ENCODE results near the gene ACSL1. TPM values are rescaled to one million over a fixed set of nuclear protein-coding genes. Genes with fewer than 3 reads are reported as not detected.
A peak's percentile ranks its signal among the peaks of the same experiment; 100 is the strongest.

Gene ACSL1
- total RNA-seq, 1 donor from 2014 or later, result 31.7 TPM

DNA sequence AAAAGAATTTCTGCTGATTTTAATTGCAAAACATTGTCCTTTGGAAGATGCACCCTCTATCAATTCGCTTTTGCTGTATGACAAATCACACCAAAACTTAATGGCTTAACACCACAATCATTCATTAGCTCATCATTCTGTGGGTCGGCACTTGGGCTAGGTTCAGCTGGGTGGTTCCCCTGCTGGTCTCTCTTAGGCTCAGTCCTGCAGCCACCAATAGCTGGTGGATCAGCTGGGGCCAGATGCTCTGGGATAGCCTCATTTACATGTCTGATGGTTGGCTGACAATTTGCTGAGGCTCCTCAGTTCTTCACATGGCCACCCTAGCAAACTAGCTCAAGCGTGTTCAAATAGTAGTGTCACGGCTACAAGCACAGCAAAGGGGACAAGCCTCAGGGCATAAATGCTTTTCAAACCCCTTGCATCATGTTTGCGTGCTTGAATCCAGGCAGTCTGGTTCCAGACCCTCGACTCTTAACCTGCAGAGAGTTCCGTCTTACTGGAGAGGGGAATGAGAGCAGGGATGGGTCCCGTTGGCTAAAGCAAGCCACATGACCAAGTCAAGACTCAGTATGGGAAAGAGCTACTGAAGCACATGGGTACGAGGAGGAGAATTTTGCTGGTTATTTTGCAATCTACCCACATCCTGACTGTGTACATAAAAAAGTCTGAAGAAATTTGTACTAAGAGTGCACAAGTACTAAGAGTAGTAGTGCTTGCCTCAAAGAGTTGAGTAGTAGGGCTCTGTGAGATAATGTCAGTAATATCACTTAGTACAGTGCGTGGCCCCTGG is 7.5 kb upstream of the ACSL1 start:
- Mint-ChIP-seq H3K4me3 (ENCODE audit: unreplicated experiment) (no peak overlapping the region), H3K27ac (ENCODE audit: unreplicated experiment) (no peak overlapping the region), H3K9me3 (ENCODE audit: unreplicated experiment) (no peaks in the 10 kb centered on the region), H3K27me3 (ENCODE audit: unreplicated experiment) (no peaks in the 10 kb centered on the region), H3K4me1 (ENCODE audit: low read depth, unreplicated experiment) (no peaks in the 10 kb centered on the region), H3K36me3 (ENCODE audit: unreplicated experiment) (no peaks in the 10 kb centered on the region)
- peak; percentile 71 for DNase-seq
- TF ChIP-seq, protein P1, sequence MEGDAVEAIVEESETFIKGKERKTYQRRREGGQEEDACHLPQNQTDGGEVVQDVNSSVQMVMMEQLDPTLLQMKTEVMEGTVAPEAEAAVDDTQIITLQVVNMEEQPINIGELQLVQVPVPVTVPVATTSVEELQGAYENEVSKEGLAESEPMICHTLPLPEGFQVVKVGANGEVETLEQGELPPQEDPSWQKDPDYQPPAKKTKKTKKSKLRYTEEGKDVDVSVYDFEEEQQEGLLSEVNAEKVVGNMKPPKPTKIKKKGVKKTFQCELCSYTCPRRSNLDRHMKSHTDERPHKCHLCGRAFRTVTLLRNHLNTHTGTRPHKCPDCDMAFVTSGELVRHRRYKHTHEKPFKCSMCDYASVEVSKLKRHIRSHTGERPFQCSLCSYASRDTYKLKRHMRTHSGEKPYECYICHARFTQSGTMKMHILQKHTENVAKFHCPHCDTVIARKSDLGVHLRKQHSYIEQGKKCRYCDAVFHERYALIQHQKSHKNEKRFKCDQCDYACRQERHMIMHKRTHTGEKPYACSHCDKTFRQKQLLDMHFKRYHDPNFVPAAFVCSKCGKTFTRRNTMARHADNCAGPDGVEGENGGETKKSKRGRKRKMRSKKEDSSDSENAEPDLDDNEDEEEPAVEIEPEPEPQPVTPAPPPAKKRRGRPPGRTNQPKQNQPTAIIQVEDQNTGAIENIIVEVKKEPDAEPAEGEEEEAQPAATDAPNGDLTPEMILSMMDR (IDR thresholded peaks at IDR 0.05; ENCODE audit: partially characterized antibody, unreplicated experiment), result no peak

DNA sequence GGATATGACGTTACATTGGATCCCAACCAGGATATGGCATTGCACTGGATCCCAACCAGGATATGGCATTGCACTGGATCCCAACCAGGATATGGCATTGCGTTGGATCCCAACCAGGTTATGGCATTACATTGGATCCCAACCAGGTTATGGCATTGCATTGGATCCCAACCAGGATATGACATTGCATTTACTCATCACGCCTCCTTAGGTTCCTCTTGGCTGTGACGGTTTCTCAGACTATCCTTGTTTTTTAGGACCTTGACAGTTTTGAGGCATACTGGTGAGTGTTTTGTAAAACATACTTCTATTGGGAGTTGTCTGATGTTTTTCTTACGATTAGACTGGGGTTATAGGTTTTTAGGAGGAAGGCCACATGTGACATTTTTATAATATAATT is 5.4 kb upstream of the ACSL1 start:
- peaks cover 6% of the 10 kb centered on the region for H3K27me3 Mint-ChIP-seq (ENCODE audit: unreplicated experiment)
- no peak overlapping the region for H3K4me3 Mint-ChIP-seq (ENCODE audit: unreplicated experiment)
- TF ChIP-seq, protein P1 (IDR thresholded peaks at IDR 0.05; ENCODE audit: partially characterized antibody, unreplicated experiment), result no peak
- no peaks in the 10 kb centered on the region for H3K9me3 Mint-ChIP-seq (ENCODE audit: unreplicated experiment)
- no peaks in the 10 kb centered on the region for H3K36me3 Mint-ChIP-seq (ENCODE audit: unreplicated experiment)
- DNase-seq, result no peak
- H3K4me1 Mint-ChIP-seq (ENCODE audit: low read depth, unreplicated experiment), result no peaks in the 10 kb centered on the region
- no peak overlapping the region for H3K27ac Mint-ChIP-seq (ENCODE audit: unreplicated experiment)

DNA sequence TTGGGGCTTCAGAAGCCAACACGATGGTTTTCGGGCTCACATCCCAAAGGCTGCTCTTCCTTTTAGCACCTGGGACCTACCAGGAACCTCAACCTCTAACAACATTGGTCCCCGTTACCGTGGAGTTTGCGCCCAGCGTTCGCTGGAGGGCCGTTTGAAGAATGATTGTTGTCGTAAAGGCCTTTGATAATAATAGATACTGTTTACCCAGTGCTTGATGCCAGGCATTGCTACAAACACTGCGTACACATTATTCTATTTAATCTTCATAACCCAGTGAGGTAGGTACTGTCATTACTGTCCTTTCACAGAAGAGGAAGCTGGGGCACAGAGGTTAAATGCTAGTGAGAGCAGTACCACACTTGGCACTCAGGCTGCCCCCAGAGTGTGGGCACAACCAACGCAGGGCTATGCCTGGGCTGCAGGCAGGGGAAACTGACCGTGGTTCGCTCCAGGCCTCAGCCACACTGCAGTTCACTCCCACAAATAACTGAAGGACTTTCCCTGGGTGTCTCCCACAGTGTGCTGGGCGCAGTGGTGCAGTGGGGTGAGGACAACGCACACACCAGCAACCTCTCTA is 1.0 kb upstream of the ACSL1 start:
- H3K4me1 Mint-ChIP-seq (ENCODE audit: low read depth, unreplicated experiment), result no peaks in the 10 kb centered on the region
- peaks cover 7% of the 10 kb centered on the region for H3K9me3 Mint-ChIP-seq (ENCODE audit: unreplicated experiment)
- TF ChIP-seq, protein P1 (IDR thresholded peaks at IDR 0.05; ENCODE audit: partially characterized antibody, unreplicated experiment), result no peak
- no peak for DNase-seq
- H3K36me3 Mint-ChIP-seq (ENCODE audit: unreplicated experiment), result no peaks in the 10 kb centered on the region
- peak overlapping the region; percentile 83 for H3K4me3 Mint-ChIP-seq (ENCODE audit: unreplicated experiment)
- peaks cover 12% of the 10 kb centered on the region for H3K27me3 Mint-ChIP-seq (ENCODE audit: unreplicated experiment)
- no peak overlapping the region for H3K27ac Mint-ChIP-seq (ENCODE audit: unreplicated experiment)

DNA sequence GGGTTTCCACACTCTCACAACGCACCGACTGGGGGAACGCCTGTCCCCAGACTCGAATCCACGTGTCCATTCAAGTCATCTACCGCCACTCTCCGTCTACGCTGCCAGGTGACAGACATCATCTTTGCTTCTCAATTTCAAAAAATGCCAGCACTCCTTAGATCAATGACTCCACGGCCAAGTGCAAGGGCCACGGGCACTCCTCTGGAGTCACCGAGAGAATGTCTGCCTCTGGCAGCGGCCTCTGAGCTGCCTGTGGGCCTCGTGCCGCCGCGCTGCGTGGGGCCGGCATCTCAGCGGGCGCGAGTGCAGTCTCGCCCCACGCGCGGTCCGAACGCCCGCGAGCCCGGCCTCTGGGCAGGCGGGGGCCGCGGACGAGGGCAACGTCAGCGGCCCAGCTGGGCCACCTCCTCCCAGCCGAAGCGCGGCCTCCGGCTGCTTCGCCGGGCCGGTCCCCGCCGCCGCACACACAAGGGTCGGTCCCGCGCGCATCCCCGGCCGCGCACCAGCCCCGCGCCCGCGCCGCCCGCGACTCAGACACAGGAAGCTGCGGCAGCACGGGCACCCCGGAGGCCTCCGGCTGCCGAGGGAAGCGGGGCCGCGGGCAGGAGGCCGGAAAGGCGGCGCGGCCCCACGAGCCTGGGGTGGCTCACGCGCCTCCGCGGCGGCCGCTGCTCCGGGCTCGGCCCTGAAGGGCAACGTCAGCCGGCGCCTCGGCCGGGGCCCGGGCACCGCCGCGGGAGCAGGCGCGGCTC is 450 bp downstream of the ACSL1 start:
- peak overlapping the region; percentile 89 for H3K4me3 Mint-ChIP-seq (ENCODE audit: unreplicated experiment)
- H3K27ac Mint-ChIP-seq (ENCODE audit: unreplicated experiment), result no peak overlapping the region
- peaks cover 7% of the 10 kb centered on the region for H3K9me3 Mint-ChIP-seq (ENCODE audit: unreplicated experiment)
- DNase-seq, result peak; percentile 59
- H3K27me3 Mint-ChIP-seq (ENCODE audit: unreplicated experiment), result peaks cover 12% of the 10 kb centered on the region
- H3K36me3 Mint-ChIP-seq (ENCODE audit: unreplicated experiment), result no peaks in the 10 kb centered on the region
- no peaks in the 10 kb centered on the region for H3K4me1 Mint-ChIP-seq (ENCODE audit: low read depth, unreplicated experiment)
- TF ChIP-seq, protein P1 (IDR thresholded peaks at IDR 0.05; ENCODE audit: partially characterized antibody, unreplicated experiment), result no peak

DNA sequence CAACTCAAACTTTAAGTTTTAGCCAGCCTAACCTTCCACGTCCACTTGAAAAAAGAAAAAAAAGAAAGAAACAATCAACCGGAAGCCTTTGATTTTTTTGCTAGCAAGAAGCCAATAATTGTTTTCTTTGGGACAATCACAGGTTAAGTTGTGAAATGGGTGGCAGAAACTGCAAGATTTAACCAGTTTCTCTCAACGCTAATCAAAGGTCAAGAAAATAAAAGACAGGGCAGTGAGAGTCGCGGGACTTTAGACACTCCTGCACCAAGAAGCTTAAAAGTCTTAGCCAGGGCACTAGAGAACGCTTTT is 1.0 kb downstream of the ACSL1 start:
- Mint-ChIP-seq H3K4me3 (ENCODE audit: unreplicated experiment) (peak overlapping the region; percentile 89), H3K27ac (ENCODE audit: unreplicated experiment) (no peak overlapping the region), H3K27me3 (ENCODE audit: unreplicated experiment) (peaks cover 12% of the 10 kb centered on the region), H3K9me3 (ENCODE audit: unreplicated experiment) (peaks cover 7% of the 10 kb centered on the region), H3K36me3 (ENCODE audit: unreplicated experiment) (no peaks in the 10 kb centered on the region), H3K4me1 (ENCODE audit: low read depth, unreplicated experiment) (no peaks in the 10 kb centered on the region)
- no peak for DNase-seq
- TF ChIP-seq, protein P1 (IDR thresholded peaks at IDR 0.05; ENCODE audit: partially characterized antibody, unreplicated experiment), result no peak
